HTR-8/SVneo (cell line): ENCODE results near the gene OR13J1.
A peak's percentile ranks its signal among the peaks of the same experiment; 100 is the strongest.
"Not testable (repeated sequence)": the region's sequence is repeated elsewhere in the genome, so short reads cannot be mapped to it uniquely, and the experiment has no call there.

Experiments used
- DNase-seq: peaks from one replicate; pipeline ENCODE4 v3.0.0; 2011; ENCODE audit warnings: low spot score, mixed read lengths; ENCODE audit not compliant: insufficient read length
- FAIRE-seq: peaks from 2 replicates; lab custom pipeline; 2011; peaks lifted over from hg19 to GRCh38; lab: Jason Lieb, UNC

Gene OR13J1

DNA sequence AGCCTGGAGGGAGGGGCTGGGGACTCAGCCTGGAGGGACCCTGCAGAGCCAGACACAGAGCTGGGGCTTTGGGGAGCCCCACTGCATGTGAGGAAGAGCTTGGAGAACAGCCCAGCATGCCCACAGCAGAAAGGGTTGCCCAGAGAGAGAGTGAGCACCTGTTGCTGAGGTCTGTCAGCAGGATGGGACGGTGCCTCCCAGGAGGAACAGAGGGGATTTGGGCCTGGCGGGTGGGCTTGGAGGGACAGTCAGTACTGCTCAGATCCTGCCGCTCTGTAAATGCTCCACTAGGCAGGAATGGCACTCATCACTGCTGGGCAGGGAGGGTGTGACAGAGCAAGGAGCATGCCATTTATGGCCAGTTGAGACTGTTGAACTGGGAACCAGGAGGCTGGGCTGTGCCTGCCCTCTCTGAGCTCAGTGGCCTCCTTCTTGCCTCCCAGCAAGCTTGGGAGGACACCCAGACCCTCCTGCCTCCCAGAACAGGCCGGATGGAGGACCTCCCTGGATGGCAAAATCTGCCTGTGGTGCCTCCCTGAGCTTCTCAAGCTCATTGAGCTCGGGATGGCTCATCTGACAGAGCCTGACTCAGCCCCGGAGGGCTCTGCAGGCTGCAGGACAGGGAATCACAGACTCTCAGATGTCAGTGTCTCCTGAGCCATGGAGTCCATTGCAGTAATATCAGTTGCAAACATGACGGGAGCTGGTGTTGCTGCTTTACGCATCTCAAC is 35.0 kb upstream of the OR13J1 start:
- DNase-seq (no peak), FAIRE-seq (no peak)

DNA sequence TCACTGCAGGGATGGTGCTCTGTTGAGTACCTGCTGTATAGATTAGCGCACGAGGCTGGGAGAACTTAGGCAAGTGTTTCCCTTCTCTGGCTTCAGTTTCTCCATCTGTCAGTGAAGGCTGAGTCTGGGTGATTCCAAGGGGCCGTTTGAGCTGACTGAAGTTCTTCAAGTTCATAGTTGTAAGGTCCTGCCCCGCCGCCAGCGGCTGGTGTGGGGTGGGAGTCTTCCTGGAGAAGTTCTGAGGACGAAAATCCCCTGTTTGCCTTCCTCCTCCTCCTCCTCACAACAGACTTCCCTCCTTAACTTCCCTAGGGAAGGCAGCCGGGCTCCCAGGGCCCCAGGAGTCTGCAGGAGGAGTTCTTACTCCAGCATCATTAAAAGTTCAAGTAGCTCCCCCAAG is 34.1 kb upstream of the OR13J1 start:
- DNase-seq (no peak), FAIRE-seq (no peak)

DNA sequence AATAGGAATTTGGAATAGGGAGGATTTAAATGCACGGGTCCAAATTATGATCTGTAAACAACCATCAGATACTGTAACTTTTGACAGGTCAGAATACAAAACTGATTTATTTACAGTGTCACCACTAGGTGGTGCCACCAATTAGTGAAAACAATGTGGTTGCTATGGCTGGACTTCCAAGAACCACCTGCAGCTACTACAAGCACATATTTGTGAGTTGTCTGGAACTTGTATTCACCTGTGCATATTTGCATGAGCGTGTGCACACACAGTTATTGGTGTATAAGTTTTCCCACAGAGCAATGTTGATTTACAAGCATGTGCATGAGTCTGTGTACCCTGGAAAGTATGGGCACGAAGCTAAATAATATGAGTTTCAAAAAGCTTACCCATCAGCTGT is 32.8 kb upstream of the OR13J1 start:
- peak; percentile 4 for FAIRE-seq
- DNase-seq: peak; percentile 45

DNA sequence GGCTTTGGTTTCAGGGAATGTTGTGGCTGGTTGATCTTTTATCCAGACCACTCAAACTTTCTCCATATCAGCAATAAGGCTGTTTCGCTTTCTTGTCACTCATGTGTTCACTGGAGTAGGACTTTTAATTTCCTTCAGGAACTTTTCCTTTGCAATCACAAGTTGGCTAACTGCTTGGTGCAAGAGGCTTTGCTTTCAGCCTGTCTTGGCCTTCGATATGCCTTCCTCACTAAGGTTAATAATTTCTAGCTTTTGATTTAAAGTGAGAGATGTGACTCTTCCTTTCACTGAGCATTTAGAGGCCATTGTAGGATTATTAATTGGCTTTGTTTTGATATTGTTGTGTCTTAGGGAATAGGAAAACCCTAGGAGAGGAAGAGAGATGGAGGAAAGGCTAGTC is 28.8 kb upstream of the OR13J1 start:
- FAIRE-seq (no peak), DNase-seq (no peak)

DNA sequence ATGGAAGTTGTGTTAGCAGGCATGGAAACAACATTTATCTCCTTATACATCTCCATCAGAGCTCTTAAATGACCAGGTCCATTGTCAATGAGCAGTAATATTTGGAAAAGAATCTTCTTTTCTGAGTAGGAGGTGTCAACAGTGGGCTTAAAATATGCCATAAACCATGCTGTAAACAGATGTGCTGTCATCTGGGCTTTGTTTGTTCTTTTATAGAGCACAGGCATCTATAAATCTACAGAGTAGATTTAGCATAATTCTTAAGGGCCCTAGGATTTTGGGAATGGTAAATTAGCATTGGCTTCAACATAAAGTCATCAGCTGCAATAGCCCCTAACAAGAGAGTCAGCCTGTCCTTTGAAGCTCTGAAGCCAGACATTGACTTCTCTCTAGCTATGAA is 28.1 kb upstream of the OR13J1 start:
- DNase-seq: no peak
- FAIRE-seq: no peak

DNA sequence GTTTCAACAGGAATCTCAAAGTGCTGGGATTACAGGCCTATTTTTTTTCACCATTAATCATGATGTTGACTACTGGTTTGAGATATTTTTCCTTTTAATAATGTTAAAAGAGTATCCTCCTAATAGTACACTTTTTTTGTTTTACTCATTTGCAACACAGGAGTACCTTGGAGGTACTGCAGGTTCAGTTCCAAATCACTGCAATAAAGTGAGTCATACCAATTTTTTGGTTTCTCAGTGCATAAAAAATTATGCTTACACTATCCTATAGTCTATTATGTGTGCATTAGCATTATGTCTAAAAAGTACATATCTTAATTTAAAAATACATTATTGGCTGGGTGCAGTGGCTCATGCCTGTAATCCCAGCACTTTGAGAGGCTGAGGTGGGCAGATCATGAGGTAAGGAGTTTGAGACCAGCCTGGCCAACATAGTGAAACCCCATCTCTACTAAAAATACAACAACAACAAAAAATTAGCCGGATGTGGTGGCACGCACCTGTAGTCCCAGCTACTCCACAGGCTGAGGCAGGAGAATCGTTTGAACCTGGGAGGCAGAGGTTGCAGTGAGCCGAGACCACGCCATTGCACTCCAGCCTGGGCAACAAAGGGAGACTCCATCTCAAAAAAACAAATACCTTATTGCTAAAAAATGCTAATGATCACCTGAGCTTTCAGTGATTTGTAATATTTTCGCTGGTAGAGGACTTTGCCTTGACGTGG is 27.3 kb upstream of the OR13J1 start:
- not testable (repeated sequence) for DNase-seq, FAIRE-seq

DNA sequence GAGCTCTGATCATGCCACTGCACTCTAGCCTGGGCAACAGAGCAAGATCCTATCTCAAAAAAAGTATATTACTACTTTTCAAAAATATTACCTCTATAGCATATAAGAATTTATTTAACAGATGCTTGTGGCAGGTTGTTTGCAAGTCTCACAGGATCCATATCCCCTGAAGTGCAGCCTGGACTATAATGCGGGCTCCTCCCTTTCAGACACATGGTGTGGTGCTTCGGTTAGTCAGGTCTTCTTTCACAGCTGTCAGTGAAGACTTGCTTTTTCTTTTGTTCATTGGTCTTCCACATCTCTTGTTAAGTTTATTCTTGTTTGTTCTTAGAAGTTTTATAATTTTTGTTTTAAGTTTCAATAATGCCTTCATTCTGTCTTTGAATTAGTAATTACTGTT is 26.4 kb upstream of the OR13J1 start:
- no peak for DNase-seq
- FAIRE-seq: no peak

DNA sequence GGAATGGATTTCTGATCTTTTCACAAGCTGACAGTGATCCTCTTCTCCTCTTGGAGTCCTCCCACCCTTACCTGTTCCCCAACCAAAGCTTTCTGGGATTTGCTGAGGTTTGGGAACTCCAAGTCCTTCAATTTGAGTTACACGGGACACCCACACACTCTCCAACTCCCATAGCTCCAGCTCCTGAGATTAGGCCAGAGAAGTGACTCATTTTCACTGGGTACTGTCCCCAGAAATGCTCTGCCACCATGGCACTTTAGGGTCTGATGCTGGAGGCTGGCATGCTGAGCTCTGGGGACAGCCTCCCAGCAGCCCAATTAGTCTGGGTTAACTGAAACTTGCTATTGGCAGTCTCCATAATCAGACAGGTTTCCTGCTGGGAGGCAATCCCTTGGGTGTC is 21.9 kb upstream of the OR13J1 start:
- DNase-seq: no peak

DNA sequence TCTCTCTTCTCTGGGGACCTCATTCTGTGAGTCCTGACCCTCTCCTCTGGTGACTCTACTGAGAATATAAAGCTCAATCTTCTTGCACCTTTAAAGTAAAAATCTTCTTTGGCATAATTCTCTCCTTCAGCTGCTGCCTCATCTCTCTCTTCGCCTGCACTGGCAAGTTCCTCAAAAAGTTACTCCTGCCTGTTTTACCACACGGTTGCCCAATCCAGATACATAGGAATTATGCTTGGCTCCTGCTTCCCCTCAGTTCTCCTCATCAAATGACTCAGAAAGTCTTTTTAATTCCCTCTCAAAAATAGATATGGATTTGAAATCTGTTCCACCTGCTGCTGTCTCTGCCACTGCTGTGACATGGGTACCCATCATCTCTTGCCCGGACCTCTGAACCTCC is 21.4 kb upstream of the OR13J1 start:
- no peak for FAIRE-seq

More for the DNA sequence above, 21.9 kb upstream of the OR13J1 start:
- no peak for FAIRE-seq

DNA sequence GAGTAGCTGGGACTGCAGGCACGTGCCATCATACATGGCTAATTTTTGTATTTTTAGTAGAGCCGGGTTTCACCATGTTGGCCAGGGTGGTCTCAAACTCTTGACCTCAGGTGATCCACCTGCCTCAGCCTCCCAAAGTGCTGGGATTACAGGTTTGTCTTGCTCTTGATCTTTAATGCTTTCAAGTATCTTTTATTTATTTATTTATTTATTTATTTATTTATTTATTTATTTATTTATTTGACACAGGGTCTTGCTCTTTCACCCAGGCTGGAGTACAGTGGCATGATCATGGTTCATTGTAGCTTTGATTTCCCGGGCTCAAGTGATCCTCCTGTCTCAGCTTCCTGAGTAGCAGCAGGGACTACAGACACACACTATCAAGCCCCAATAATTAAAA is 14.7 kb upstream of the OR13J1 start:
- not testable (repeated sequence) for DNase-seq, FAIRE-seq

More for the DNA sequence above, 21.4 kb upstream of the OR13J1 start:
- DNase-seq: no peak

DNA sequence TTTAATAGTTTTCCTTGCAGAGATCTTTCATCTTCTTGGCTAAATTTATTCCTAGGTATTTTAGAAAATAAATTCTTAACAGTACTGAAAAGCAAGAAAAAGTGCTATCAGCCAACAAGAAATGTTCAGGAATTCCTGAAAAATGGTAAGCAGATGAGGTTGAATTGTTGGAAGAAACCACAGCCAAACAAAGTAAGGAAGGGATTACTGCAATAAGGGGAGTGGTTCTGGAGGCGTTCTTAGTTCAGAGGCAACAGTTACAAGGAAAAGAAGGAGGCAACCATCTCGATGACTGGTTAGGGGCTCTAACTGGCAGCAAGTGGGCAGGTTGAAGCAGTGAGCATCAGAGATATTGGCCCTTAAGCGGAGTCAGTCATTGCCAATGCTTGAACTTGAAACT is 12.8 kb upstream of the OR13J1 start:
- DNase-seq (no peak), FAIRE-seq (no peak)

DNA sequence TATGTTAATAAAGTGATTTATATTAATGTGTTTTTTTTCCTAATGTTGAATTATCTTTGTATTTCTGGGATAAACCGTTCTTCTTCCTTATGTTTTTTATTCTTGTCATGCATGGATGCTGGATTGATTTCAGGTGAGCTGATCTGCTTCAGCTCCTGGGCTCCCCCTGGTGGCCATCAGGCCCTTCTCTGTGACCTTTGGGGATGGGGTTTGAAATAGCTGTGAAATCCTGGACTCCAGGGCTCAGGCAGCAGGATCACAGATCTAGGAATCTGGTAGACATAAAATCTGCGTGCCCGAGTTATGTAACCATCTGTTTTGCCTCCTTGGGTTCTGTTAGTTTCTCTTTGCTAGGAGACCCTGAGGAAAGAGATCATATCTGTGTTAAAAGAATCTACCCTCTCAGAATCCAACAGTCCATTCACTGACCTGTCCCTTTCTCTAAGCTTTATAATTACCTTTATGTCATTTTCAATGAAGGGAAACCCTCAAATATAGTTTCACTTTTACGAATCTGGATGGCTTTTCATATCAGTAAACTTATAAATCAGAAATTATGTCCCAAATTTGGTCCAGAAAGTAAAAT is 12.2 kb upstream of the OR13J1 start:
- FAIRE-seq (no peak), DNase-seq (peak; percentile 59)

DNA sequence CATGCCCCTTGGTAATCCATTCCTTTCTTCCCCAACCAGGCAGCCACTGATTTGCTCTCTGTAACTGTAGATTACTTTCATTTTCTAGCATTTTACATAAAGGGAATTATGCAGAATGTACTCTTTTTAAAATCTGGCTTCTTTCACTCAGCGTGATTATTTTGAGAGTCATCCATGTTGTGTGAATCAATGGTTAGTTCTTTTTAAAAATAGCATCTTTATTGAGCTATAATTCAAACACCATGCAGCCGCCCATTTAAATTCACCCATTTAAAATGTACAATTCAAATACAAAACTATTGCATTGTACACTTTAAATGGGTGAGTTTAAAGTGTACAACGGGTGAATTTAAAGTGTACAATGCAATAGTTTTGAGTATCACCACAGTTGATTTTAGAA is 2.3 kb upstream of the OR13J1 start:
- DNase-seq (no peak), FAIRE-seq (no peak)

DNA sequence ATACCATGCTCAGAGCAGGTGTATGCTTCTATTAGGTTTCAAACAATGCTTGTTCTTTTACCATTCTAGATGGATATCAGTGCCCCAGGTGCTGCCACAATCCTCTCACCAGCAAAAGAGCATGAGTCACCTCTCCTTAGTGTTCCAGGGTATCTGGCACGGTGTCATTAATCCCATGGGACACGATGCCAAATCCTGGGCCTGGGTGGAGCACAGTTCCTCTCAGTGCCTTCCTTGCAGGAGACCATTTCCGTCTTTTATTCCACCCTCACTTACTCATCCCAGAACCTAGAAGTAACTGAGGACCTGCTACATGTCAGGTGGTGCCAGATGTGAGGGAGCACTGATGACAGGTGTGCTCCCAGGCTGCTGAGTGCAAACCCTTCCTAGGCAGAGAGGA is 1.3 kb upstream of the OR13J1 start:
- DNase-seq (no peak), FAIRE-seq (no peak)

DNA sequence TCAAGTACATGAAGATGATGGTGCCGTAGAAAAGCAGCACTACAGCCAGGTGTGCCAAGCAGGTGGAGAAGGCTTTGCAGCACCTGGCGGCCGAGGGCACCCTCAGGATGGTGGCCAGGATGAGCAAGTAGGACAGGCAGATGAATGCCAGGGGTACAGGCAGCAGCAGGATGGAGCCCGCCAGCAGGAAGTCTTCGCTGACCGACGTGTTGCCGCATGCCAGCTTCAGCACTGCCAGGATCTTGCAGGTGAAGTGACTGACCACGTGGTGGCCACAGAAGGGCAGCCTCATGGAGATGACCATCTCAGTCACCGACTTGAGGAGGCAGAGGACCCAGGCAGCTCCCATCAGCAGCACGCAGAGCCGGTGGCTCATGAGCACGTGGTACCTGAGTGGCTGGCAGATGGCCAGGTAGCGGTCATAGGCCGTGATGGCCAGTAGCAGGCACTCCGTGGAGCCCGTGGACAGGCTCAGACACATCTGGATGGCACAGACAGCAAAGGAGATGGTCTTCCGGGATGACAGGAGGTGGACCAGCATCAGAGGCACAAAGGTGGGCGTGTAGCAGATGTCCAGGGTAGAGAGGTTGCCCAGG is 482 bp downstream of the OR13J1 start:
- DNase-seq: no peak
- FAIRE-seq: no peak

DNA sequence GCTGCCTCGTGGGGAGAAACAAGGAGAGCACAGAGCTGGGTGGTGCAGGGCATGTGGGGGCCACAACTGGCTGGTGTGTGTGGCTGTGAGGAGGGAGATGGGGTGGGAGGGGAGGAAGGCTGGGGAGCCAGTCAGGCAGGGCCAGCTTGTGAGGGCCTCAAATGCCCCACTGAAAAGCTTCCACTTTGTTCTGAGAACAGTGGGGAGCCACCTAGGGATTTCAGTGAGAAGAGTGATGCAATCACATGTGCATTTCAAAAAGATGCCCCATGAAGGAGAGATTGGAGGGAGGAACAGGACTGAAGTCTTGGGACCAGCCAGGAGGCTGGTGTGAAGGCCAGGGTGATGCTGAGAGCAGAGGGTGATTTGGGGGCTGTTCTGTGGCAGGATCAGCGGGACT is 1.3 kb downstream of the OR13J1 start:
- no peak for FAIRE-seq
- DNase-seq: no peak

DNA sequence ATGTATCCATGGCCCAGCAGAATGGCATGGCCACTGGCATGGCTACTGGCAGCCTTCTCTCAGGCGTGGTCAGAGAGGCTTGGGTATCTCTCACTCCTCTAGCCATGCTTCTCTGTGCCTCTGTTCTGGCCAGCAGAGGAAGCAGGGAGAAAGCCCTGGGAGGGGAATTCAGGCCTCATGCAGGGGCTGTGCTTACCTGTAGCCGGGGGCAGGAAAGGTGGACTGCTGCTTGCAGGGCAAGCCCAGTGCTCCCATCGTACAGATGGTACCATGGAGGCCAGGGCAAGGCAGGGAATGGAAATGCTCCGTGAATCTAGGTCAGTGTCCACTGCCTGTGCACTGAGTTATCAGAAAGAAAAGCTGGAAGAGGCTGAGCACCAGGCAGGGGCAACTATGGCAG is 2.7 kb downstream of the OR13J1 start:
- DNase-seq: no peak
- no peak for FAIRE-seq

DNA sequence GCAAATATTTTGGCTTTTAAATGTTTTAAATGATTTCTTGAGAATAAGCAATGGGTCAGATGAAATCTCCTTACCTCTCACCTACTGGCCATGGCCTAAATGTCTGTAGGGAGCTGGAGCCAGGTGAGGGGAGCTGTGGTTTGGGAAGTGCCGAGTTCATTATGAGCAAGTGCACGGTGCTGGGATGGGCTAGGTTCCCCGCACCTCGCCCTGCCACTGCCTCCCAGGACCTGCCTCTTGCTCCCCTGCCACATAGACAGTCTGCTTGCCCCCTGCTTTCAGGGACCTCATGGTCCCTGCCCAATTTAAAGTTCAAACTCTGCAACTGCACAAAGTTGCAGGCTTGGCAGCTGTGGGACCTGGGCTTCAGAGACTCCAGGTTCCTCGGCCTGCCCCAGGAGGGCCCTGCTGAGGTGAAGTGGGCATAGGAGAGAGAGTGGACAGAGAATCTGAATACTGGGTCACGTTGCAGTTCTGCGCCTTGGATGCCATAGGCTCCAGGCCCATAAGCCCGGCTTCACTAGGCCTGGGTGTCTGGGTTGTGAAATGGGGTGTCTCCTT is 5.4 kb downstream of the OR13J1 start:
- FAIRE-seq (no peak), DNase-seq (no peak)

DNA sequence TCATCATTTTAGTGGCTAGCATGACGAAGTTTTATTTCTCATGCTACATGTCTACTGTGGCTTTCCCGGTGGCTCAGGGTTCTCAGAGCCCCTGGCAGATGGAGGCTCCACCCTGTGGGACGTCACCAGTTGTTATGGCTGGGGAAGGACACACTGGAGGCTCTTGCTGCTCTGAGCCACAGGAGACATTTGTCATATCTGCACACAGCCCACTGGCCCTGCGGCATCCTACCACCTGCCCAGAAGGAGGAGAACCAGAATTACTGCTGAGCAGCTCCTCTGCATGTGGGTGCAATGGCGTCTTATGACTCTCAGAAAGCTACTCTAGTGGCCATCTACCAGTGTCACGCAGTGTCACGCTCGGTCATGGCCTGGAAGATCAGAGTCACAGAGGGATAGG is 6.6 kb downstream of the OR13J1 start:
- no peak for DNase-seq
- FAIRE-seq: no peak

DNA sequence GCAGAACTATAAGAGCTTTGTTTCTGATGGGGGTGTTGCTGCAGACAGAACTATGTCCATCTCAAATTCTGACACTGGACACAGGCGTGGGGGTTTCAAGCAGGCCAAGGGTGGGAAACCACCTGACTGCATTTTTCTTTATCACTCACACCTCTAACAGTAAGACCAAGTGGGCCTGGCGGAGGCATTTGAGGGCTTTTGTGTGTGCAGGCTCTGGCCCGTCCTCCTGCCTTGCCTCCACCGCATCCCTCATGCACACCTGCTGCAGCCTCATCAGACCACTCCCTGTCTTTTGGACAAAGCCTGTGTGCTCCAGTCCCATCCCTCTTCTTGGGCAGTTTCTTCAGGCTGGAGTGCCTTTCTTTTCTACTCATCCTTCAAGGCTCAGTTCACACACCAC is 7.9 kb downstream of the OR13J1 start:
- DNase-seq (no peak), FAIRE-seq (no peak)
